ENCODE results near the gene USP31. TPM values are rescaled to one million over a fixed set of nuclear protein-coding genes. Genes with fewer than 3 reads are reported as not detected.

USP31 gene
- total and polyA plus RNA-seq, 2 of the 8 experiments (the other 6 are each of a cell fraction or from before 2014, with no cell fraction given) = 6.7 to 19.0 TPM

DNA sequence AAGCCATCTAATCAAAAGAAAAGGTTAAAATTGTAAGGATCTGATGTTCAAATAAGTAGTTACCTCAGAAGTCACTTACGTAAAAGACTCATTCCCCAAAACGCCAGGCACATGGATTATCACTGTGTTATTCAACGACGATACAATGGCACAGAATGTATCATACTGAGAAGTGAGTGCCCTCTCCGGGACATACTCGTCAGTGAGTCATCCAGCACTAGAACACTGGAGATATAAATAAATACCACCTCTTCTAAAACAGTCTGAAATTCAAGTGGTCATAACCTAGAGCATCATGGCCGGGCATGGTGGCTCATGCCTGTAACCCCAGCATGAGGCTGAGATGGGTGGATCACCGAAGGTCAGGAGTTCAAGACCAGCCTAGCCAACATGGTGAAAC is 24.9 kb downstream of the USP31 start:
- Histone ChIP-seq H3K9ac (replicated peaks in 1 of 4; ENCODE audit: extremely low read depth in 1 of 4, low read depth in 3 of 4, low read length in 3 of 4) (no peak overlapping the region), H2AFZ (ENCODE audit: low read length) (no peak overlapping the region), H2BK12ac (ENCODE audit: low read depth, low read length) (no peak overlapping the region), H2BK5ac (ENCODE audit: low read depth, low read length) (no peak overlapping the region), H3K4me1 (replicated peaks in 1 of 4; ENCODE audit: control insufficient read depth in 3 of 4, insufficient read depth in 4 of 4, low read length in 3 of 4) (peaks cover 0 to 10% (median 5%) of the 10 kb centered on the region in 4 experiments; a peak in 4 of 7 replicates), H3K56ac (replicated peaks; ENCODE audit: insufficient read length, low read depth, low read length) (no peak overlapping the region), H2BK15ac (ENCODE audit: low read length) (no peak overlapping the region), H3K4me2 (ENCODE audit: insufficient read depth in 1 of 2, low read depth in 2 of 2, low read length in 2 of 2) (no peak overlapping the region), H4K5ac (ENCODE audit: insufficient read length, low read depth, low read length) (no peak overlapping the region), H3K14ac (ENCODE audit: insufficient read length) (no peak overlapping the region), H3K23ac (ENCODE audit: insufficient read length) (no peak overlapping the region), H3K18ac (ENCODE audit: extremely low read depth, low read length) (no peak overlapping the region), H3K79me2 (ENCODE audit: control insufficient read depth in 1 of 2, insufficient read depth in 2 of 2, low read length in 2 of 2) (peaks cover 7 to 94% of the 10 kb centered on the region in 2 experiments), H3K9me3 (ENCODE audit: insufficient read depth in 2 of 2, low read depth in 1 of 2, low read length in 1 of 2) (no peaks in the 10 kb centered on the region), H2AK5ac (ENCODE audit: low read depth, low read length) (no peak overlapping the region), H2BK120ac (replicated peaks; ENCODE audit: low read depth, low read length) (no peak overlapping the region), H3K79me1 (ENCODE audit: low read depth, low read length) (peaks cover 3% of the 10 kb centered on the region; the same call in 1 of the 2 replicates), H3K4me3 (ENCODE audit: extremely low read depth in 1 of 4, insufficient read depth in 2 of 4, low read depth in 3 of 4, low read length in 4 of 4) (no peak overlapping the region), H3K4ac (replicated peaks; ENCODE audit: insufficient read length, low read depth, low read length) (no peak overlapping the region), H4K20me1 (replicated peaks in 1 of 2; ENCODE audit: control insufficient read depth in 1 of 2, insufficient read depth in 2 of 2, low read length in 2 of 2) (peaks cover 5 to 11% of the 10 kb centered on the region in 2 experiments), H4K8ac (ENCODE audit: extremely low read depth, insufficient read depth, low read length) (no peak overlapping the region), H2BK20ac (ENCODE audit: low read length) (no peak overlapping the region), H3K27me3 (replicated peaks in 1 of 4; ENCODE audit: control insufficient read depth in 3 of 4, extremely low read depth in 1 of 4, insufficient read depth in 3 of 4, low read length in 3 of 4) (no peaks in the 10 kb centered on the region), H4K91ac (replicated peaks; ENCODE audit: insufficient read length, low read length) (no peak overlapping the region), H3K27ac (ENCODE audit: low read depth, low read length) (no peak overlapping the region), H3K36me3 (ENCODE audit: control insufficient read depth in 2 of 4, insufficient read depth in 4 of 4, low read length in 3 of 4) (no peaks in the 10 kb centered on the region), H3K23me2 (ENCODE audit: low read depth, low read length) (no peaks in the 10 kb centered on the region)
- DNase-seq (ENCODE audit: low read depth in 1 of 2, low spot score in 2 of 2) (no peak), FAIRE-seq (no peak)
- ChIA-PET POLR2A (ENCODE audit: partially characterized antibody) (no interaction called here), CTCF (ENCODE audit: partially characterized antibody) (interaction anchor here (0.5 kb wide), 1 partner anchor 53 kb away, joined by 3 read pairs; no protein-coding TSS in a partner anchor)
- TF ChIP-seq EGR1 (IDR thresholded peaks at IDR 0.05; ENCODE audit: borderline replicate concordance, low read depth, low read length) = no peak
- TF ChIP-seq, protein P1, sequence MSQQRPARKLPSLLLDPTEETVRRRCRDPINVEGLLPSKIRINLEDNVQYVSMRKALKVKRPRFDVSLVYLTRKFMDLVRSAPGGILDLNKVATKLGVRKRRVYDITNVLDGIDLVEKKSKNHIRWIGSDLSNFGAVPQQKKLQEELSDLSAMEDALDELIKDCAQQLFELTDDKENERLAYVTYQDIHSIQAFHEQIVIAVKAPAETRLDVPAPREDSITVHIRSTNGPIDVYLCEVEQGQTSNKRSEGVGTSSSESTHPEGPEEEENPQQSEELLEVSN (IDR thresholded peaks at IDR 0.05) = no peak
- TF ChIP-seq SIRT6 (IDR thresholded peaks at IDR 0.05; ENCODE audit: low read length) = no peak
- no peak for TF ChIP-seq RFX5 (IDR thresholded peaks at IDR 0.05; ENCODE audit: borderline replicate concordance, low read depth, low read length)
- 94% methylated on average over 8 of the region's 8 CpGs; no CpG with 5 or more reads in 1 of the 2 experiments for WGBS, 2 experiments (ENCODE audit: extremely low coverage in 1 of 2, insufficient coverage in 1 of 2, insufficient read length in 1 of 2, insufficient replicate concordance in 2 of 2, low coverage in 1 of 2, low lambda C conversion rate in 2 of 2, missing lambda C conversion rate in 1 of 2)
